WERI-Rb-1 (cell line): ENCODE measurements around the gene UGT1A8.

Source experiments
- DNase-seq: peaks from one replicate; pipeline ENCODE4 v3.0.0-alpha.2; 2020
- H3K27ac ChIP-seq: fragments of 250-450 bp; sonication (Bioruptor Pico); 2 replicates; pipeline ENCODE4 v1.5.1; 2020; ENCODE audit warnings: mild to moderate bottlenecking, moderate library complexity
- H3K27me3 ChIP-seq: fragments of 250-450 bp; sonication (Bioruptor Pico); 2 replicates; pipeline ENCODE4 v1.5.1; 2021; ENCODE audit warnings: mild to moderate bottlenecking, low read depth, moderate library complexity; ENCODE audit not compliant: insufficient read depth, severe bottlenecking
- H3K36me3 ChIP-seq: fragments of 250-450 bp; sonication (Bioruptor Pico); 2 replicates; pipeline ENCODE4 v1.5.1; 2020; ENCODE audit warnings: mild to moderate bottlenecking, moderate library complexity
- H3K4me3 ChIP-seq: 2 replicates; pipeline ENCODE4 v1.5.1; 2011; ENCODE audit warnings: low read depth, mild to moderate bottlenecking, control low read depth, low read length
- H3K9me3 ChIP-seq: fragments of 250-450 bp; sonication (Bioruptor Pico); 2 replicates; pipeline ENCODE4 v1.5.1; 2021; ENCODE audit warnings: mild to moderate bottlenecking, moderate library complexity; ENCODE audit not compliant: severe bottlenecking
- CTCF ChIP-seq: IDR thresholded peaks from 2 replicates; pipeline ENCODE4 v1.5.1; 2011; ENCODE audit warnings: low read depth, mild to moderate bottlenecking, control low read depth, inconsistent platforms, low read length

UGT1A8 gene

GRCh38 chr2:233674314-233674713, 56.9 kb downstream of the UGT1A8 start:
- Histone ChIP-seq H3K4me3 (no peak overlapping the region), H3K27me3 (no peaks in the 10 kb centered on the region), H3K9me3 (peaks cover 2% of the 10 kb centered on the region), H3K36me3 (no peaks in the 10 kb centered on the region), H3K27ac (no peak overlapping the region)
- DNase-seq, result no peak
- TF ChIP-seq CTCF, result no peak

- Histone ChIP-seq H3K36me3 (no peaks in the 10 kb centered on the region), H3K4me3 (no peak overlapping the region), H3K27ac (no peak overlapping the region), H3K9me3 (peaks cover 2% of the 10 kb centered on the region), H3K27me3 (no peaks in the 10 kb centered on the region)
- peak; percentile 45 for DNase-seq
- TF ChIP-seq CTCF, result peak; percentile 24; the same call in 1 of the 2 replicates
These were observed 57.6 kb downstream of the UGT1A8 start for GRCh38 chr2:233674995-233675394.

- Histone ChIP-seq H3K27me3 (no peaks in the 10 kb centered on the region), H3K36me3 (no peaks in the 10 kb centered on the region), H3K9me3 (peaks cover 2% of the 10 kb centered on the region), H3K4me3 (no peak overlapping the region), H3K27ac (no peak overlapping the region)
- DNase-seq, result no peak
- TF ChIP-seq CTCF, result no peak
These were observed 58.6 kb downstream of the UGT1A8 start for GRCh38 chr2:233676046-233676445.

DNA sequence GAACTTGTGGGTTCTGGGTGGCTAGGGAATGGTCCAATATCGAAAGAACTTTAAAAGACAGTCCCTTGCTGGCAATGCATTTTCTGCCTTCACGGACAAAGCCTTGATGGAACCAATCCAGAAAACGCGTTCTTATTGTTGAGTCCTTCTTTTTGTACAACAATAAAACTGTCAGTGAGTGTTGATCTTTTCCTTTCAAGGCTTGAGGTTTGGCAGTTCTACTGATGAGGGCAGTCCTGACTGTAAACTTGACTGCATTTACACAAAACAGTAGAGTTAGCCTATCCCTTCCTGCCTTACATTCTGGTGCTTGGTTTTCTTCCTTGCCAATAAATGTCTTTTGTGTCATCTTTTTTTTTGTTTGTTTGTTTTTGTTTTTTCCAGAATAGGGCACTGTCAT, 61.8 kb downstream of the UGT1A8 start:
- H3K27ac ChIP-seq, result no peak overlapping the region
- H3K36me3 ChIP-seq, result no peaks in the 10 kb centered on the region
- H3K27me3 ChIP-seq, result no peaks in the 10 kb centered on the region
- no peak for DNase-seq
- H3K4me3 ChIP-seq, result no peak overlapping the region
- no peak for TF ChIP-seq CTCF
- peaks cover 2% of the 10 kb centered on the region for H3K9me3 ChIP-seq

DNA sequence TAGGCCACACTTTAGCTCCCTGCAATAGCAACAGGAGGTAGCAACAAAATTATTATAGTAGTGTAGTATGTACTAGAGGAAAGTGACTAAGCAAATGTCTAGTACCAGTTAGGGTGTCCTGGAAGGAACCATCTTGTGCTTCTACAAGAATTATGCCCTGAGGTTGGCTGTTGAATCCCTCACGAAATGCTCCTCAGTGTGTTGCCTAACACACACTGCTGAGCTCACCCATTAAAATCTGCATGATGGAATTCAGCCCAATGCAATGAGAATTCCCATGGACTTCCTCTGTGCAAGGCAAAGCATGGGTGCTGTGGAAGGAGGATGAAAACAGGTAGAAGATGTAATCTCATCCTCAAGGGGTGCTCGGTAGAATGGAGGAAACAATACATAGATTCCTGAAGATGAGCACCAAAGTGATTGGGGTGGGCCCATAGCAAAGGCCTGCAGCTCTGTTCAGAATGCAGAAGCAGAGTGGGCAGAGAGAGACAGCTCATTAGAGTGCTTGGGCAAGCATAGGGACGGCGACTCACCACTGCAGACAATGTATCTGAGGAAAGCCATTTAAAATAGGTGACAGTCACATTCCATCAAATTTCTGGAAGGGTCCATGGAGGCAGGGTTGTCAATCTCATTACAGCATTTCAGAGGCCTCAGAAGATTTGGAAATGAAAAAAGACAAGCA, 63.1 kb downstream of the UGT1A8 start:
- no peak for DNase-seq
- Histone ChIP-seq H3K4me3 (no peak overlapping the region), H3K36me3 (no peaks in the 10 kb centered on the region), H3K27ac (no peak overlapping the region), H3K27me3 (no peaks in the 10 kb centered on the region), H3K9me3 (peaks cover 2% of the 10 kb centered on the region)
- no peak for TF ChIP-seq CTCF

GRCh38 chr2:233681521-233682099, 64.2 kb downstream of the UGT1A8 start, which contains the start of gene UGT1A7:
UGT1A7 (plus strand) TSS chr2:233681901; CDS start chr2:233681938, 37 bp downstream.
- no peak for DNase-seq
- Histone ChIP-seq H3K9me3 (no peaks in the 10 kb centered on the region), H3K36me3 (no peaks in the 10 kb centered on the region), H3K27ac (no peak within 1 kb of the TSS), H3K27me3 (no peaks in the 10 kb centered on the region), H3K4me3 (no peak within 1 kb of the TSS)
- TF ChIP-seq CTCF, result no peak
